Measurements from ENCODE around the gene CBX6.

Gene CBX6

GRCh38 chr22:38815842-38816241 lies 56.2 kb downstream of the CBX6 start:
- no peak overlapping the region for H3K4me3 ChIP-seq (ENCODE audit: low read depth, low read length)
- no peak for TF ChIP-seq CTCF (IDR thresholded peaks at IDR 0.05; ENCODE audit: low read depth, low read length)
- no peak for DNase-seq (ENCODE audit: low read depth, low spot score)
- in situ Hi-C loops (cut with HindIII; ENCODE audit: low sequenced_read_pairs): no loop called here

Data from astrocyte of the spinal cord (primary cell).